Limb (tissue), 2 donors: Measurements from ENCODE around the gene NKX2-4.

ENCODE experiments used
- DNase-seq, 2 donors: peaks; one replicate each; pipeline ENCODE4 v3.0.0-alpha.2; 2016; ENCODE audit errors: extremely low spot score in 2 of 2

The NKX2-4 gene

GRCh38 chr20:21361266-21361665 lies 36.1 kb downstream of the NKX2-4 start:
- no peak for DNase-seq

- DNase-seq: no peak
These were observed 36.6 kb downstream of the NKX2-4 start for GRCh38 chr20:21360705-21361104.

- no peak for DNase-seq
These were observed 38.6 kb downstream of the NKX2-4 start for GRCh38 chr20:21358737-21359136.

- no peak for DNase-seq
These were observed 39.5 kb downstream of the NKX2-4 start for GRCh38 chr20:21357844-21358243.

GRCh38 chr20:21356386-21356785 lies 40.9 kb downstream of the NKX2-4 start:
- no peak for DNase-seq

- no peak for DNase-seq
These were observed 41.3 kb downstream of the NKX2-4 start for GRCh38 chr20:21355981-21356380.

- no peak for DNase-seq
These were observed 44.1 kb downstream of the NKX2-4 start for GRCh38 chr20:21353236-21353635.

- DNase-seq: no peak
These were observed 44.6 kb downstream of the NKX2-4 start for GRCh38 chr20:21352703-21353102.
